ENCODE data around the gene ACER3.

DNA sequence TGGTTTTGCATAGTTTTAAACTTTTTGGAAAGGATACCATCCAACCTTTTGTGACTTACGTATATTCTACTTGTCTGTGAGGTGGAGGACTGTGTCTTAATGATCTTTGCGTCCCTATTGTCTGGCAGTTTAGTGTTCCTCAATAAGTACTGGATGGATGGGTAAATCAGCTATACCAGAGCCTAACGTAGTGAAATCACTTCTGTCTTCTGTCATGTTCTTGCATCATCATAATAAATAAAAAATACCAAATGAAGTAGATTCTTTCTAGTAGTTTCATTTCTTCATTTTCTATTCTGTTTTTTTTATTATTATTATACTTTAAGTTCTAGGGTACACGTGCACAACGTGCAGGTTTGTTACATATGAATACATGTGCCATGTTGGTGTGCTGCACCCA is 66.4 kb downstream of the ACER3 start:
- no peak for TF ChIP-seq POLR2AphosphoS5 (IDR thresholded peaks at IDR 0.05)
- TF ChIP-seq, protein P1, sequence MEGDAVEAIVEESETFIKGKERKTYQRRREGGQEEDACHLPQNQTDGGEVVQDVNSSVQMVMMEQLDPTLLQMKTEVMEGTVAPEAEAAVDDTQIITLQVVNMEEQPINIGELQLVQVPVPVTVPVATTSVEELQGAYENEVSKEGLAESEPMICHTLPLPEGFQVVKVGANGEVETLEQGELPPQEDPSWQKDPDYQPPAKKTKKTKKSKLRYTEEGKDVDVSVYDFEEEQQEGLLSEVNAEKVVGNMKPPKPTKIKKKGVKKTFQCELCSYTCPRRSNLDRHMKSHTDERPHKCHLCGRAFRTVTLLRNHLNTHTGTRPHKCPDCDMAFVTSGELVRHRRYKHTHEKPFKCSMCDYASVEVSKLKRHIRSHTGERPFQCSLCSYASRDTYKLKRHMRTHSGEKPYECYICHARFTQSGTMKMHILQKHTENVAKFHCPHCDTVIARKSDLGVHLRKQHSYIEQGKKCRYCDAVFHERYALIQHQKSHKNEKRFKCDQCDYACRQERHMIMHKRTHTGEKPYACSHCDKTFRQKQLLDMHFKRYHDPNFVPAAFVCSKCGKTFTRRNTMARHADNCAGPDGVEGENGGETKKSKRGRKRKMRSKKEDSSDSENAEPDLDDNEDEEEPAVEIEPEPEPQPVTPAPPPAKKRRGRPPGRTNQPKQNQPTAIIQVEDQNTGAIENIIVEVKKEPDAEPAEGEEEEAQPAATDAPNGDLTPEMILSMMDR (IDR thresholded peaks at IDR 0.05): no peak
- TF ChIP-seq POLR2A (IDR thresholded peaks at IDR 0.05): no peak

Measured in sigmoid colon (tissue), 4 donors.